IMR-90 (cell line): Measurements from ENCODE around the gene GFAP.
A peak's percentile ranks its signal among the peaks of the same experiment; 100 is the strongest.

Source experiments
- BHLHE40 ChIP-seq: fragments of 150-350 bp; IDR thresholded peaks from 2 replicates; pipeline ENCODE4 v1.6.1; 2016; ENCODE audit warnings: mild to moderate bottlenecking, low read depth, low read length
- CEBPB ChIP-seq: IDR thresholded peaks from 2 replicates; pipeline ENCODE4 v1.6.1; 2012; ENCODE audit warnings: low read depth, low read length, improper control_type of control experiment
- MAZ ChIP-seq: IDR thresholded peaks from 2 replicates; pipeline ENCODE4 v1.6.1; 2012; ENCODE audit warnings: low read depth, mild to moderate bottlenecking, low read length, improper control_type of control experiment, moderate library complexity, borderline replicate concordance
- POLR2A ChIP-seq: IDR thresholded peaks from 2 replicates; pipeline ENCODE4 v1.6.1; 2012; ENCODE audit warnings: mild to moderate bottlenecking, low read depth, low read length
- RAD21 ChIP-seq: IDR thresholded peaks from 2 replicates; pipeline ENCODE4 v1.6.1; 2012; ENCODE audit warnings: low read length, improper control_type of control experiment
- TF ChIP-seq, protein P1 (sequence below): conservative IDR thresholded peaks from 2 replicates; pipeline ENCODE4 v1.5.1; 2012; ENCODE audit warnings: mild to moderate bottlenecking, low read depth, low read length, improper control_type of control experiment
- TF ChIP-seq, protein P2 (sequence below): fragments of 150-350 bp; IDR thresholded peaks from 2 replicates; pipeline ENCODE4 v1.6.1; 2016; ENCODE audit warnings: low read depth, mild to moderate bottlenecking, low read length, moderate library complexity, borderline replicate concordance
- TF ChIP-seq, protein P3 (sequence below): fragments of 150-350 bp; IDR thresholded peaks from 2 replicates; pipeline ENCODE4 v1.6.1; 2017; ENCODE audit warnings: mild to moderate bottlenecking, antibody characterized with exemption, low read length, low read depth

DNA sequence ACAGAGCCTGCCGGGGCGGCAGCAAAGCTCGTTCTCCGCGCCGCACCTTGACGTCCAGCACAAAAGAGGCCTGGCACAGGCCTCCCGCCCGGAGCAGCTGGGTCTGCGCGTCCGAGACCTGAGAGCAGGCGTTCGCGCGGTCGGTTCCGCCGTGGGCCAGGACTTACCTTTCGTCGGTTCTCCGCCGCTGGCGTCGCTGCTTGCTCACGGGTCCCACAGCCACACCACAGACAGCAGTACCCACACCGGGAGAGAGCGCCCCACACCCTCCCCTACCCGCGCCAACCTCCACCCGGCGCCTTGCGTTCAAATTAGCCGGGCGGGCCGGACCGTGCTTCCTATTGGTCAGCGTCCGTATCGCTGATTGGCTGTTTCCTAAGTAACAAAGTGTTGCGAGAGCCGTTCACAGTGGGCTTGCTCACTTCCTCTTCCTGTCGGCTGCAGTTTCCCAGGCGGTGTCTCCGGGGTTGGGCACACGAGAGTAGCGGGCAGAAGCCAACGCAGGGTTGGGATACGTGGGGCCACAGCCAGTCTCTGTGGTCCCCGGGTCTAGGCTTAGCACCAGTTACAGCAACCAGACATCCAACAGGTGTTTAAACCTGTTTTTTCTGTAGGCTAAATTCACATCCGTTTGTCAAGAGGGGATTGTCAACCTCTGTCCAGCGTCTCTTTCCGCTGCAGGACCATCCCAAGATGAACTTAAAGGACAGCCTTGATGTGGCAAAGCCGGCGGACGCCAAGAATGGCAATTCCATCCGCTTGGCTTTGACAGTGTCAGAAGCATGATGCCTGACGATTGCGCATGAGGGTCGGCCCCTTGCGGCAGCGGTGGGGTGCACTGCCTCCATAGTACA is 32.4 kb upstream of the GFAP start, which contains the start of gene KIF18B:
- TF ChIP-seq, protein P1, sequence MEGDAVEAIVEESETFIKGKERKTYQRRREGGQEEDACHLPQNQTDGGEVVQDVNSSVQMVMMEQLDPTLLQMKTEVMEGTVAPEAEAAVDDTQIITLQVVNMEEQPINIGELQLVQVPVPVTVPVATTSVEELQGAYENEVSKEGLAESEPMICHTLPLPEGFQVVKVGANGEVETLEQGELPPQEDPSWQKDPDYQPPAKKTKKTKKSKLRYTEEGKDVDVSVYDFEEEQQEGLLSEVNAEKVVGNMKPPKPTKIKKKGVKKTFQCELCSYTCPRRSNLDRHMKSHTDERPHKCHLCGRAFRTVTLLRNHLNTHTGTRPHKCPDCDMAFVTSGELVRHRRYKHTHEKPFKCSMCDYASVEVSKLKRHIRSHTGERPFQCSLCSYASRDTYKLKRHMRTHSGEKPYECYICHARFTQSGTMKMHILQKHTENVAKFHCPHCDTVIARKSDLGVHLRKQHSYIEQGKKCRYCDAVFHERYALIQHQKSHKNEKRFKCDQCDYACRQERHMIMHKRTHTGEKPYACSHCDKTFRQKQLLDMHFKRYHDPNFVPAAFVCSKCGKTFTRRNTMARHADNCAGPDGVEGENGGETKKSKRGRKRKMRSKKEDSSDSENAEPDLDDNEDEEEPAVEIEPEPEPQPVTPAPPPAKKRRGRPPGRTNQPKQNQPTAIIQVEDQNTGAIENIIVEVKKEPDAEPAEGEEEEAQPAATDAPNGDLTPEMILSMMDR: no peak
- no peak for TF ChIP-seq RAD21
- TF ChIP-seq POLR2A: peak; percentile 74; the same call in 1 of the 2 replicates
- TF ChIP-seq CEBPB: peak; percentile 86
- TF ChIP-seq, protein P2, sequence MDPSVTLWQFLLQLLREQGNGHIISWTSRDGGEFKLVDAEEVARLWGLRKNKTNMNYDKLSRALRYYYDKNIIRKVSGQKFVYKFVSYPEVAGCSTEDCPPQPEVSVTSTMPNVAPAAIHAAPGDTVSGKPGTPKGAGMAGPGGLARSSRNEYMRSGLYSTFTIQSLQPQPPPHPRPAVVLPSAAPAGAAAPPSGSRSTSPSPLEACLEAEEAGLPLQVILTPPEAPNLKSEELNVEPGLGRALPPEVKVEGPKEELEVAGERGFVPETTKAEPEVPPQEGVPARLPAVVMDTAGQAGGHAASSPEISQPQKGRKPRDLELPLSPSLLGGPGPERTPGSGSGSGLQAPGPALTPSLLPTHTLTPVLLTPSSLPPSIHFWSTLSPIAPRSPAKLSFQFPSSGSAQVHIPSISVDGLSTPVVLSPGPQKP: no peak
- TF ChIP-seq, protein P3, sequence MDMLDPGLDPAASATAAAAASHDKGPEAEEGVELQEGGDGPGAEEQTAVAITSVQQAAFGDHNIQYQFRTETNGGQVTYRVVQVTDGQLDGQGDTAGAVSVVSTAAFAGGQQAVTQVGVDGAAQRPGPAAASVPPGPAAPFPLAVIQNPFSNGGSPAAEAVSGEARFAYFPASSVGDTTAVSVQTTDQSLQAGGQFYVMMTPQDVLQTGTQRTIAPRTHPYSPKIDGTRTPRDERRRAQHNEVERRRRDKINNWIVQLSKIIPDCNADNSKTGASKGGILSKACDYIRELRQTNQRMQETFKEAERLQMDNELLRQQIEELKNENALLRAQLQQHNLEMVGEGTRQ: no peak
- no peak for TF ChIP-seq MAZ
- no peak for TF ChIP-seq BHLHE40
